Left kidney (tissue), 2 donors: ENCODE measurements around the gene HIVEP3. TPM values are rescaled to one million over a fixed set of nuclear protein-coding genes. Genes with fewer than 3 reads are reported as not detected.
"Not testable (repeated sequence)": the region's sequence is repeated elsewhere in the genome, so short reads cannot be mapped to it uniquely, and the experiment has no call there.

Experiments
- DNase-seq: peaks from one replicate; pipeline ENCODE4 v3.0.0-alpha.2; 2013
- polyA plus RNA-seq: library from polyadenylated mRNA; unstranded; fragments of 120-200 nt; gene quantifications from one replicate; pipeline ENCODE4 v1.2.1, GENCODE V29; 2013; ENCODE audit not compliant: insufficient read length

The HIVEP3 gene
- polyA plus RNA-seq, 1 donor: 4.0 TPM

- no peak for DNase-seq
Measured at GRCh38 chr1:41712695-41713094, 206.0 kb downstream of the HIVEP3 start.

- DNase-seq: no peak
Measured at GRCh38 chr1:41712081-41712480, 206.6 kb downstream of the HIVEP3 start.

- DNase-seq: no peak
Measured at GRCh38 chr1:41711581-41711980, 207.1 kb downstream of the HIVEP3 start.

- no peak for DNase-seq
Measured at GRCh38 chr1:41710980-41711379, 207.7 kb downstream of the HIVEP3 start.

GRCh38 chr1:41709873-41710272, 208.8 kb downstream of the HIVEP3 start:
- DNase-seq: no peak

GRCh38 chr1:41709331-41709730, 209.4 kb downstream of the HIVEP3 start:
- no peak for DNase-seq

GRCh38 chr1:41708332-41708731, 210.4 kb downstream of the HIVEP3 start:
- DNase-seq: no peak

- DNase-seq: no peak
Measured at GRCh38 chr1:41707793-41708192, 210.9 kb downstream of the HIVEP3 start.

GRCh38 chr1:41705798-41706197, 212.9 kb downstream of the HIVEP3 start:
- no peak for DNase-seq

GRCh38 chr1:41704196-41704595, 214.5 kb downstream of the HIVEP3 start:
- no peak for DNase-seq

- DNase-seq: no peak
Measured at GRCh38 chr1:41702771-41703170, 216.0 kb downstream of the HIVEP3 start.

- no peak for DNase-seq
Measured at GRCh38 chr1:41700986-41701535, 217.7 kb downstream of the HIVEP3 start.

- DNase-seq: no peak
Measured at GRCh38 chr1:41700581-41700980, 218.1 kb downstream of the HIVEP3 start.

GRCh38 chr1:41699861-41700248, 218.9 kb downstream of the HIVEP3 start:
- no peak for DNase-seq

GRCh38 chr1:41698916-41699860, 219.5 kb downstream of the HIVEP3 start:
- DNase-seq: no peak

GRCh38 chr1:41696381-41696780, 222.3 kb downstream of the HIVEP3 start:
- no peak for DNase-seq

GRCh38 chr1:41695118-41695745, 223.5 kb downstream of the HIVEP3 start:
- no peak for DNase-seq

- DNase-seq: not testable (repeated sequence)
Measured at GRCh38 chr1:41691966-41692365, 226.8 kb downstream of the HIVEP3 start.

GRCh38 chr1:41691424-41691823, 227.3 kb downstream of the HIVEP3 start:
- DNase-seq: no peak

- no peak for DNase-seq
Measured at GRCh38 chr1:41690331-41690730, 228.4 kb downstream of the HIVEP3 start.

GRCh38 chr1:41689558-41689981, 229.2 kb downstream of the HIVEP3 start:
- DNase-seq: no peak

- no peak for DNase-seq
Measured at GRCh38 chr1:41689139-41689538, 229.6 kb downstream of the HIVEP3 start.

- no peak for DNase-seq
Measured at GRCh38 chr1:41687007-41687406, 231.7 kb downstream of the HIVEP3 start.
